Measurements from ENCODE around the gene CD69.

CD69 gene

GRCh38 chr12:9731393-9731792 lies 29.3 kb downstream of the CD69 start:
- TF ChIP-seq TAF1 (IDR thresholded peaks at IDR 0.05; ENCODE audit: borderline replicate concordance, insufficient read depth, low read length): no peak
- TF ChIP-seq POLR2AphosphoS5 (IDR thresholded peaks at IDR 0.05; ENCODE audit: low read depth, low read length): no peak
- TF ChIP-seq FOXP2 (optimal IDR thresholded peaks at IDR 0.05; ENCODE audit: borderline replicate concordance, extremely low read depth, extremely low read length, insufficient read depth): no peak
- TF ChIP-seq SIN3A (IDR thresholded peaks at IDR 0.05; ENCODE audit: borderline replicate concordance, insufficient read depth, low read length): no peak
- no peak for TF ChIP-seq REST (IDR thresholded peaks at IDR 0.05; ENCODE audit: insufficient read depth in 1 of 2, low read depth in 2 of 2, low read length in 2 of 2)

GRCh38 chr12:9730591-9730990 lies 30.1 kb downstream of the CD69 start:
- TF ChIP-seq SIN3A (IDR thresholded peaks at IDR 0.05; ENCODE audit: borderline replicate concordance, insufficient read depth, low read length): no peak
- no peak for TF ChIP-seq REST (IDR thresholded peaks at IDR 0.05; ENCODE audit: insufficient read depth in 1 of 2, low read depth in 2 of 2, low read length in 2 of 2)
- no peak for TF ChIP-seq TAF1 (IDR thresholded peaks at IDR 0.05; ENCODE audit: borderline replicate concordance, insufficient read depth, low read length)
- no peak for TF ChIP-seq FOXP2 (optimal IDR thresholded peaks at IDR 0.05; ENCODE audit: borderline replicate concordance, extremely low read depth, extremely low read length, insufficient read depth)
- no peak for TF ChIP-seq POLR2AphosphoS5 (IDR thresholded peaks at IDR 0.05; ENCODE audit: low read depth, low read length)

- TF ChIP-seq FOXP2 (optimal IDR thresholded peaks at IDR 0.05; ENCODE audit: borderline replicate concordance, extremely low read depth, extremely low read length, insufficient read depth): no peak
- TF ChIP-seq POLR2AphosphoS5 (IDR thresholded peaks at IDR 0.05; ENCODE audit: low read depth, low read length): no peak
Measured at GRCh38 chr12:9730011-9730410, 30.7 kb downstream of the CD69 start.

- TF ChIP-seq POLR2AphosphoS5 (IDR thresholded peaks at IDR 0.05; ENCODE audit: low read depth, low read length) (no peak), SIN3A (IDR thresholded peaks at IDR 0.05; ENCODE audit: borderline replicate concordance, insufficient read depth, low read length) (no peak), REST (IDR thresholded peaks at IDR 0.05; ENCODE audit: insufficient read depth in 1 of 2, low read depth in 2 of 2, low read length in 2 of 2) (no peak), FOXP2 (optimal IDR thresholded peaks at IDR 0.05; ENCODE audit: borderline replicate concordance, extremely low read depth, extremely low read length, insufficient read depth) (no peak), TAF1 (IDR thresholded peaks at IDR 0.05; ENCODE audit: borderline replicate concordance, insufficient read depth, low read length) (no peak)
Measured at GRCh38 chr12:9729082-9729481, 31.6 kb downstream of the CD69 start.

- TF ChIP-seq TAF1 (IDR thresholded peaks at IDR 0.05; ENCODE audit: borderline replicate concordance, insufficient read depth, low read length) (no peak), POLR2AphosphoS5 (IDR thresholded peaks at IDR 0.05; ENCODE audit: low read depth, low read length) (no peak), FOXP2 (optimal IDR thresholded peaks at IDR 0.05; ENCODE audit: borderline replicate concordance, extremely low read depth, extremely low read length, insufficient read depth) (no peak), REST (IDR thresholded peaks at IDR 0.05; ENCODE audit: insufficient read depth in 1 of 2, low read depth in 2 of 2, low read length in 2 of 2) (no peak), SIN3A (IDR thresholded peaks at IDR 0.05; ENCODE audit: borderline replicate concordance, insufficient read depth, low read length) (no peak)
Measured at GRCh38 chr12:9727813-9728212, 32.9 kb downstream of the CD69 start.
